ENCODE data around the gene GFOD1. TPM values are rescaled to one million over a fixed set of nuclear protein-coding genes. Genes with fewer than 3 reads are reported as not detected.
A peak's percentile ranks its signal among the peaks of the same experiment; 100 is the strongest.

GFOD1 gene
- total RNA-seq, 1 experiment from 2014 or later = 0.68 TPM

DNA sequence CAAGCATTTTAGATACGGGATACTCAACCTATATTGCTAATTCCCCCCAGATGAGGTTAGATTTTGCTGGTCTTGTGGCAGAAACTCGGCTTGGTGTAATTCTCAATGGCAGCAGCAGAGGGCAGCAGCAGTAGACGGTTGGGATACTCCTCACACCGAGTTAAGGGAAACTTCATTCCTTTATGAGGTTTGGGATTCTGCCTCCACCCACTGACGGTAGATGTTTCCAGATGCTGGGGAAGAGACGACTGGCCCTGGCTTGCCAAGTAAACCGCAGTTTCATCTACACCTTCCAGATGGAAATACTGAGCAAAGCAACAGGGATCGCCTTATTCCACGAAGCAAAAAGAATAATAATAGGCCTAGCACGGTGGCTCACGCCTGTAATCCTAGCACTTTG is 150.8 kb downstream of the GFOD1 start:
- ChIA-PET CTCF (interaction anchor here (0.7 kb wide), 1 partner anchor 19 kb away, joined by 3 read pairs; no protein-coding TSS in a partner anchor), POLR2A (ENCODE audit: unreplicated experiment) (no interaction called here)
- Histone ChIP-seq H3K4me3 (no peak overlapping the region), H4K20me1 (ENCODE audit: insufficient read depth) (no peaks in the 10 kb centered on the region), H3F3A (ENCODE audit: insufficient read depth, low read depth) (no peaks in the 10 kb centered on the region), H3K27me3 (ENCODE audit: insufficient read depth, low read depth) (no peaks in the 10 kb centered on the region), H2AFZ (no peak overlapping the region), H3K79me2 (ENCODE audit: low read depth) (no peaks in the 10 kb centered on the region), H3K9me2 (ENCODE audit: insufficient read depth) (no peaks in the 10 kb centered on the region), H3K4me2 (no peak overlapping the region), H3K36me3 (ENCODE audit: low read depth) (no peaks in the 10 kb centered on the region), H3K9me3 (ENCODE audit: insufficient read depth, low read depth) (no peaks in the 10 kb centered on the region), H3K4me1 (replicated peaks; ENCODE audit: insufficient read depth) (no peaks in the 10 kb centered on the region; the same call in 1 of the 2 replicates), H3K27ac (no peak overlapping the region)
- DNase-seq = peak; percentile 52 to 80
- BruUV-seq (replicated peaks) = no TSS peak
- intact Hi-C loops (cut with micrococcal nuclease; ENCODE audit: unreplicated experiment) = loop anchor here (1.0 to 10.0 kb wide), 6 partner anchors 141 to 731 kb away; partner anchors contain the start of gene NOL7
- TF ChIP-seq, protein P1, sequence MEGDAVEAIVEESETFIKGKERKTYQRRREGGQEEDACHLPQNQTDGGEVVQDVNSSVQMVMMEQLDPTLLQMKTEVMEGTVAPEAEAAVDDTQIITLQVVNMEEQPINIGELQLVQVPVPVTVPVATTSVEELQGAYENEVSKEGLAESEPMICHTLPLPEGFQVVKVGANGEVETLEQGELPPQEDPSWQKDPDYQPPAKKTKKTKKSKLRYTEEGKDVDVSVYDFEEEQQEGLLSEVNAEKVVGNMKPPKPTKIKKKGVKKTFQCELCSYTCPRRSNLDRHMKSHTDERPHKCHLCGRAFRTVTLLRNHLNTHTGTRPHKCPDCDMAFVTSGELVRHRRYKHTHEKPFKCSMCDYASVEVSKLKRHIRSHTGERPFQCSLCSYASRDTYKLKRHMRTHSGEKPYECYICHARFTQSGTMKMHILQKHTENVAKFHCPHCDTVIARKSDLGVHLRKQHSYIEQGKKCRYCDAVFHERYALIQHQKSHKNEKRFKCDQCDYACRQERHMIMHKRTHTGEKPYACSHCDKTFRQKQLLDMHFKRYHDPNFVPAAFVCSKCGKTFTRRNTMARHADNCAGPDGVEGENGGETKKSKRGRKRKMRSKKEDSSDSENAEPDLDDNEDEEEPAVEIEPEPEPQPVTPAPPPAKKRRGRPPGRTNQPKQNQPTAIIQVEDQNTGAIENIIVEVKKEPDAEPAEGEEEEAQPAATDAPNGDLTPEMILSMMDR (conservative IDR thresholded peaks at IDR 0.05) = peak; percentile 98
- no peak for TF ChIP-seq EZH2 (IDR thresholded peaks at IDR 0.05; ENCODE audit: low read depth)

DNA sequence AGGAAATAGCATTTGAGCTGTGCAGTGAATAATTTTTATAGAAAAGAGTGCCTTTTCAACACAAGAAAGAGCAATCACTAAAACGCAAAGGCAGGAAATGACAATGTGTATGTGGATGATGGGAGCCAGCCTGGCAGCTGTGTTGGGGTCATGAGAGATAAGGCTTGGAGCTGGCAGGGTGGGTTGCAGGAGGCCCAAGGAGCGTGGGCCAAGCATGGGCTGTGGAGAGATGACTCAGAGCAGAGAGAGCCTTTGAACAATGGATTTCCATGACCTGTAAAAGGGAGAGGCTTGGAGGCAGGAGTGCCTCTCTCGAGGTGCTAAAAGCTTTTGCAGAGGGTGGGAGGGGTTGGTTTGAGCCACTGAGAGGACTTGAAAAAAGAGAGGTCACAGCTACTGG is 152.4 kb downstream of the GFOD1 start:
- Histone ChIP-seq H3F3A (ENCODE audit: insufficient read depth, low read depth) (no peaks in the 10 kb centered on the region), H3K27ac (no peak overlapping the region), H3K4me1 (replicated peaks; ENCODE audit: insufficient read depth) (no peaks in the 10 kb centered on the region; the same call in 1 of the 2 replicates), H2AFZ (no peak overlapping the region), H3K36me3 (ENCODE audit: low read depth) (no peaks in the 10 kb centered on the region), H3K79me2 (ENCODE audit: low read depth) (no peaks in the 10 kb centered on the region), H3K9me2 (ENCODE audit: insufficient read depth) (no peaks in the 10 kb centered on the region), H3K27me3 (ENCODE audit: insufficient read depth, low read depth) (no peaks in the 10 kb centered on the region), H3K4me3 (no peak overlapping the region), H3K4me2 (no peak overlapping the region), H4K20me1 (ENCODE audit: insufficient read depth) (no peaks in the 10 kb centered on the region), H3K9me3 (ENCODE audit: insufficient read depth, low read depth) (no peaks in the 10 kb centered on the region)
- ChIA-PET CTCF (interaction anchor here (0.6 to 0.7 kb wide), 3 partner anchors 20 to 240 kb away, joined by 3 to 5 read pairs (median 3); no protein-coding TSS in a partner anchor), POLR2A (ENCODE audit: unreplicated experiment) (no interaction called here)
- BruUV-seq (replicated peaks) = no TSS peak
- intact Hi-C loops (cut with micrococcal nuclease; ENCODE audit: unreplicated experiment) = loop anchor here (5.0 to 10.0 kb wide), 3 partner anchors 142 to 732 kb away; no protein-coding TSS in a partner anchor
- no peak for DNase-seq
- no peak for TF ChIP-seq EZH2 (IDR thresholded peaks at IDR 0.05; ENCODE audit: low read depth)
- TF ChIP-seq, protein P1 (conservative IDR thresholded peaks at IDR 0.05) = no peak

DNA sequence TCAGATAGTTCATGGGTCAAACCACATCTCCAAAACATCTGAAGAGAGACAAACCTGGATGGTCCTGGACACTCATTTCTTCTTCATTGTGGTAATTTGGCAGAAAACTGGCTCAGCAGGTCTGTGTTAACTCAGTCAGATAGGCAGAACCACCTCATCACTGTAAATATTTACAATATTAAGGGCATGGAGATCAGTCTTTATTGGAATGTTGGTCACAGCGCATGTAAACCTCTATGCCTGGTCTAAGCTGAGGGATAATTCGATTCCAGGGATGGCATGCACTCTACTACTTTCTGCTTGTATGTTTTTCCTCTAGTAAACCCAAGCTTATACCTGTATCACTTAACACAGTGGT is 155.1 kb downstream of the GFOD1 start:
- peaks cover 7% of the 10 kb centered on the region; the same call in 1 of the 2 replicates for H3K4me1 ChIP-seq (replicated peaks; ENCODE audit: insufficient read depth)
- no peaks in the 10 kb centered on the region for H4K20me1 ChIP-seq (ENCODE audit: insufficient read depth)
- TF ChIP-seq, protein P1 (conservative IDR thresholded peaks at IDR 0.05) = no peak
- no peak for TF ChIP-seq EZH2 (IDR thresholded peaks at IDR 0.05; ENCODE audit: low read depth)
- no peaks in the 10 kb centered on the region for H3K36me3 ChIP-seq (ENCODE audit: low read depth)
- peaks cover 5% of the 10 kb centered on the region; the same call in 1 of the 2 replicates for H3K79me2 ChIP-seq (ENCODE audit: low read depth)
- POLR2A ChIA-PET (ENCODE audit: unreplicated experiment) = no interaction called here
- BruUV-seq (replicated peaks) = no TSS peak
- no peak for DNase-seq
- no peak overlapping the region for H2AFZ ChIP-seq
- intact Hi-C loops (cut with micrococcal nuclease; ENCODE audit: unreplicated experiment) = loop anchor here (2.0 to 10.0 kb wide), 2 partner anchors 422 to 698 kb away; no protein-coding TSS in a partner anchor
- H3K4me3 ChIP-seq = no peak overlapping the region
- no peaks in the 10 kb centered on the region for H3K9me3 ChIP-seq (ENCODE audit: insufficient read depth, low read depth)
- H3F3A ChIP-seq (ENCODE audit: insufficient read depth, low read depth) = peaks cover 8% of the 10 kb centered on the region
- no peak overlapping the region for H3K4me2 ChIP-seq
- H3K27me3 ChIP-seq (ENCODE audit: insufficient read depth, low read depth) = no peaks in the 10 kb centered on the region
- no peaks in the 10 kb centered on the region for H3K9me2 ChIP-seq (ENCODE audit: insufficient read depth)
- CTCF ChIA-PET = interaction anchor here (0.6 kb wide), 1 partner anchor 117 kb away, joined by 3 read pairs; no protein-coding TSS in a partner anchor
- no peak overlapping the region for H3K27ac ChIP-seq
